Activated CD4-positive, alpha-beta T cell treated with anti-CD3 and anti-CD28 coated beads, Interleukin-2, Interleukin-4, amounts not matched to agents 100 ng/mL and 50 ng/mL, durations not matched to agents 16 hours and 8 hours (primary cell): ENCODE measurements around the gene RTTN.
A peak's percentile ranks its signal among the peaks of the same experiment; 100 is the strongest.
"Not testable (repeated sequence)": the region's sequence is repeated elsewhere in the genome, so short reads cannot be mapped to it uniquely, and the experiment has no call there.

Experiments used
- DNase-seq: peaks from one replicate; pipeline ENCODE4 v3.0.0-alpha.2; 2020; ENCODE audit warnings: low spot score

Gene RTTN

GRCh38 chr18:70205421-70206397, at the start of gene RTTN:
RTTN (minus strand) TSS chr18:70205687; CDS start chr18:70205658, 29 bp downstream.
- DNase-seq = peak; percentile 92

- no peak for DNase-seq
These were observed 45.3 kb upstream of the RTTN start for GRCh38 chr18:70250781-70251180.

- DNase-seq = not testable (repeated sequence)
These were observed 44.4 kb upstream of the RTTN start for GRCh38 chr18:70249861-70250260.

- DNase-seq = no peak
These were observed 43.6 kb upstream of the RTTN start for GRCh38 chr18:70249118-70249517.

GRCh38 chr18:70246061-70246466, 40.6 kb upstream of the RTTN start:
- DNase-seq = no peak

- no peak for DNase-seq
These were observed 37.8 kb upstream of the RTTN start for GRCh38 chr18:70243131-70243929.

GRCh38 chr18:70236921-70237320, 31.4 kb upstream of the RTTN start:
- not testable (repeated sequence) for DNase-seq

- DNase-seq = no peak
These were observed 30.0 kb upstream of the RTTN start for GRCh38 chr18:70235478-70235877.

GRCh38 chr18:70234667-70235459, 29.4 kb upstream of the RTTN start:
- DNase-seq = no peak

- no peak for DNase-seq
These were observed 28.5 kb upstream of the RTTN start for GRCh38 chr18:70233974-70234373.

- DNase-seq = no peak
These were observed 26.8 kb upstream of the RTTN start for GRCh38 chr18:70232261-70232660.

GRCh38 chr18:70229639-70230038, 24.2 kb upstream of the RTTN start:
- DNase-seq = no peak

GRCh38 chr18:70228536-70228935, 23.0 kb upstream of the RTTN start:
- DNase-seq = no peak

GRCh38 chr18:70227438-70227837, 22.0 kb upstream of the RTTN start:
- no peak for DNase-seq

GRCh38 chr18:70221915-70222278, 16.4 kb upstream of the RTTN start:
- no peak for DNase-seq

- DNase-seq = no peak
These were observed 15.8 kb upstream of the RTTN start for GRCh38 chr18:70221156-70221914.

GRCh38 chr18:70220628-70221027, 15.1 kb upstream of the RTTN start:
- no peak for DNase-seq

- no peak for DNase-seq
These were observed 14.2 kb upstream of the RTTN start for GRCh38 chr18:70219688-70220087.

GRCh38 chr18:70216788-70217187, 11.3 kb upstream of the RTTN start:
- no peak for DNase-seq

GRCh38 chr18:70207181-70207580, 1.7 kb upstream of the RTTN start:
- DNase-seq = no peak

- DNase-seq = no peak
These were observed 5.2 kb downstream of the RTTN start for GRCh38 chr18:70200286-70200685.
